H1 (cell line): Measurements from ENCODE around the gene CSRP3.

Experiments
- ATF2 ChIP-seq: IDR thresholded peaks from 2 replicates; pipeline ENCODE4 v1.6.1; 2012; ENCODE audit warnings: low read length, inconsistent platforms
- BCL11A ChIP-seq, 2 experiments: IDR thresholded peaks; one replicate each; pipeline ENCODE4 v1.6.1; 2011; ENCODE audit warnings: low read depth in 2 of 2, low read length in 2 of 2, mild to moderate bottlenecking in 2 of 2
- CTBP2 ChIP-seq: IDR thresholded peaks from 2 replicates; pipeline ENCODE4 v1.7.0; 2011; ENCODE audit warnings: borderline replicate concordance, mild to moderate bottlenecking, moderate library complexity, mixed read lengths, low read length; ENCODE audit not compliant: insufficient read depth, insufficient read length
- CTCF ChIP-seq, 3 experiments: IDR thresholded peaks; 1 replicate in 2 of 3; 2 replicates in 1 of 3; pipeline versions ENCODE4 v1.5.1 to v1.6.1; 2011; ENCODE audit warnings: low read length in 3 of 3, mild to moderate bottlenecking in 3 of 3, inconsistent platforms in 2 of 3, low read depth in 1 of 3, moderate library complexity in 1 of 3; ENCODE audit not compliant: insufficient read depth in 1 of 3; ENCODE audit errors: control extremely low read depth in 1 of 3
- E2F6 ChIP-seq: IDR thresholded peaks from 2 replicates; pipeline ENCODE4 v1.6.1; 2012; ENCODE audit warnings: inconsistent platforms
- EZH2 ChIP-seq: fragments of 200-600 bp; sonication (generic); IDR thresholded peaks from 2 replicates; pipeline ENCODE4 v1.7.1; 2012; ENCODE audit warnings: low read depth, mild to moderate bottlenecking, moderate library complexity, low read length, inconsistent platforms; ENCODE audit not compliant: severe bottlenecking
- GABPA ChIP-seq: IDR thresholded peaks from 2 replicates; pipeline ENCODE4 v1.6.1; 2011; ENCODE audit warnings: mild to moderate bottlenecking, low read length, moderate library complexity, borderline replicate concordance; ENCODE audit not compliant: insufficient read depth
- HDAC6 ChIP-seq: IDR thresholded peaks from one replicate; pipeline ENCODE4 v1.7.1; 2012; ENCODE audit warnings: low read depth, mild to moderate bottlenecking, inconsistent platforms, low read length, moderate library complexity
- JUN ChIP-seq: IDR thresholded peaks from 2 replicates; pipeline ENCODE4 v1.6.1; 2011; ENCODE audit warnings: low read depth, mild to moderate bottlenecking, improper control_type of control experiment, low read length
- JUND ChIP-seq: IDR thresholded peaks from 2 replicates; pipeline ENCODE4 v1.6.1; 2011; ENCODE audit warnings: mild to moderate bottlenecking, improper control_type of control experiment, low read length
- MAX ChIP-seq: IDR thresholded peaks from 2 replicates; pipeline ENCODE4 v1.6.1; 2012; ENCODE audit warnings: inconsistent platforms
- POLR2A ChIP-seq, 2 experiments: IDR thresholded peaks; 1 replicate in 1 of 2; 2 replicates in 1 of 2; pipeline ENCODE4 v1.6.1; 2011; ENCODE audit warnings: low read depth in 2 of 2, low read length in 2 of 2, mild to moderate bottlenecking in 2 of 2; ENCODE audit errors: control extremely low read depth in 1 of 2

- TF ChIP-seq CTCF (IDR thresholded peaks at IDR 0.05; ENCODE audit: control extremely low read depth in 1 of 3, insufficient read depth in 1 of 3, low read depth in 1 of 3, low read length in 3 of 3) (no peak), POLR2A (IDR thresholded peaks at IDR 0.05; ENCODE audit: control extremely low read depth in 1 of 2, low read depth in 2 of 2, low read length in 2 of 2) (peak in 1 of 2 experiments; percentile 33; a peak in 1 of 3 replicates), ATF2 (no peak), JUND (no peak), EZH2 (no peak), GABPA (no peak), E2F6 (peak; percentile 32), HDAC6 (no peak), MAX (peak; percentile 78), CTBP2 (peak; percentile 4), JUN (no peak), BCL11A (IDR thresholded peaks at IDR 0.05; ENCODE audit: low read depth in 2 of 2, low read length in 2 of 2) (no peak)
These were observed 38.9 kb upstream of the CSRP3 start, which contains the start of gene E2F8 for GRCh38 chr11:19240420-19241259.
